Transverse colon (tissue), 4 donors: ENCODE data around the gene EPC2. TPM values are rescaled to one million over a fixed set of nuclear protein-coding genes. Genes with fewer than 3 reads are reported as not detected.
"Not testable (repeated sequence)": the region's sequence is repeated elsewhere in the genome, so short reads cannot be mapped to it uniquely, and the experiment has no call there.

ENCODE experiments used
- DNase-seq: peaks from one replicate; pipeline ENCODE4 v3.0.0-alpha.2; 2019
- H3K27ac ChIP-seq, 4 donors: fragments of 200-600 bp; sonication (generic); 2 replicates each; pipeline ENCODE4 v1.5.1; 2016 to 2018; ENCODE audit warnings: inconsistent platforms in 4 of 4
- H3K27me3 ChIP-seq: fragments of 200-600 bp; sonication (generic); 2 replicates; pipeline ENCODE4 v1.5.1; 2017; ENCODE audit warnings: inconsistent platforms
- H3K36me3 ChIP-seq, 4 donors: fragments of 200-600 bp; sonication (generic); 2 replicates each; pipeline ENCODE4 v1.5.1; 2017 to 2019; ENCODE audit warnings: inconsistent platforms in 4 of 4
- H3K4me1 ChIP-seq, 4 donors: fragments of 200-600 bp; sonication (generic); 2 replicates each; pipeline ENCODE4 v1.5.1; 2017 to 2020; ENCODE audit warnings: inconsistent platforms in 4 of 4
- H3K4me3 ChIP-seq, 4 donors: fragments of 200-600 bp; sonication (generic); 1 replicate in 1 of 4; 2 replicates in 3 of 4; pipeline versions ENCODE4 v1.5.1 to v1.6.1; 2017 to 2019; ENCODE audit warnings: inconsistent platforms in 4 of 4
- H3K9me3 ChIP-seq, 2 donors: fragments of 200-600 bp; sonication (generic); 2 replicates each; pipeline ENCODE4 v1.5.1; 2017 to 2019; ENCODE audit warnings: inconsistent platforms in 2 of 2
- CTCF ChIP-seq, 5 experiments: fragments of 200-600 bp in 3 of 5; fragments of 450-650 bp in 2 of 5; sonication (generic) in 3 of 5; IDR thresholded peaks; 1 replicate in 2 of 5; 2 replicates in 3 of 5; pipeline ENCODE4 v1.5.1; 2016 to 2017; ENCODE audit warnings: antibody characterized with exemption in 5 of 5, inconsistent platforms in 3 of 5, mild to moderate bottlenecking in 2 of 5, moderate library complexity in 1 of 5
- EP300 ChIP-seq: sonication (generic); formaldehyde crosslinking; IDR thresholded peaks from one replicate; pipeline ENCODE4 v1.6.1; 2017; ENCODE audit warnings: antibody characterized with exemption, low read depth
- POLR2A ChIP-seq: fragments of 450-650 bp; IDR thresholded peaks from one replicate; pipeline ENCODE4 v1.6.1; 2016; ENCODE audit warnings: antibody characterized with exemption, mild to moderate bottlenecking, moderate library complexity
- POLR2AphosphoS5 ChIP-seq, 3 donors: sonication (generic); formaldehyde crosslinking; IDR thresholded peaks; one replicate each; pipeline ENCODE4 v1.6.1; 2016; ENCODE audit warnings: antibody characterized with exemption in 3 of 3
- WGBS, 2 donors: methylation state at CpG; one replicate each; pipeline ENCODE4 v1.1.5; 2018; ENCODE audit warnings: low coverage in 1 of 2; 5-methylcytosine and 5-hydroxymethylcytosine counted together
- in situ Hi-C, 4 donors: fragments of 200-750 bp; cut with MboI; loops; one replicate each; pipeline versions ENCODE4 v1.15.0 to v1.15.1; 2017; ENCODE audit warnings: low sequenced_read_pairs in 3 of 4, low pct_ligation_motif_present in 1 of 4, low pct_unique_long_range_greater_than_20kb in 1 of 4
- intact Hi-C: fragments of 100-400 bp; cut with DNase I; formaldehyde crosslinking; loops from one replicate; pipeline ENCODE4 v1.15.1; 2023; ENCODE audit warnings: low total_unique reads
- total RNA-seq, 4 donors: library from RNA; depleted of rRNA; stranded (reverse); fragments of >200 nt; gene quantifications; one replicate each; pipeline ENCODE4 v1.1.0, GENCODE V29; 2016

Gene EPC2
- total RNA-seq, 4 donors from 2014 or later, result 18.3 to 40.4 (median 25.7) TPM

- WGBS, 2 donors, result 84 to 88% methylated on average over 6 of the region's 6 CpGs
- in situ Hi-C loops, result no loop called here
- TF ChIP-seq CTCF (IDR thresholded peaks at IDR 0.05) (no peak), EP300 (no peak), POLR2A (no peak), POLR2AphosphoS5 (IDR thresholded peaks at IDR 0.05) (no peak)
These were observed 9.9 kb downstream of the EPC2 start for GRCh38 chr2:148654435-148654834.

GRCh38 chr2:148656516-148656915 is 12.0 kb downstream of the EPC2 start:
- Histone ChIP-seq H3K4me3 (no peak overlapping the region), H3K27me3 (no peaks in the 10 kb centered on the region), H3K27ac (no peak overlapping the region), H3K4me1 (peaks cover 13 to 68% (median 17%) of the 10 kb centered on the region in 4 donors), H3K36me3 (no peaks in the 10 kb centered on the region), H3K9me3 (no peaks in the 10 kb centered on the region)
- in situ Hi-C loops (no loop called here), intact Hi-C loops (loop anchor here (5.0 kb wide), 1 partner anchor 936 kb away; no protein-coding TSS in a partner anchor)
- no peak for DNase-seq
- WGBS, 2 donors, result 78% methylated on average over 1 of the region's 1 CpG
- TF ChIP-seq POLR2A (no peak), EP300 (no peak), CTCF (IDR thresholded peaks at IDR 0.05) (no peak), POLR2AphosphoS5 (IDR thresholded peaks at IDR 0.05) (no peak)

More at GRCh38 chr2:148654435-148654834, 9.9 kb downstream of the EPC2 start:
- no peaks in the 10 kb centered on the region for H3K36me3 ChIP-seq
- no peaks in the 10 kb centered on the region for H3K27me3 ChIP-seq
- no peak overlapping the region for H3K4me3 ChIP-seq
- peaks cover 13 to 63% (median 15%) of the 10 kb centered on the region in 4 donors for H3K4me1 ChIP-seq
- DNase-seq, result no peak
- H3K27ac ChIP-seq, result no peak overlapping the region
- intact Hi-C loops, result no loop called here
- no peaks in the 10 kb centered on the region for H3K9me3 ChIP-seq

GRCh38 chr2:148658807-148659722 is 14.5 kb downstream of the EPC2 start:
- H3K36me3 ChIP-seq, result no peaks in the 10 kb centered on the region
- in situ Hi-C loops, result no loop called here
- H3K4me3 ChIP-seq, result no peak overlapping the region
- H3K27me3 ChIP-seq, result no peaks in the 10 kb centered on the region
- intact Hi-C loops, result loop anchor here (5.0 kb wide), 1 partner anchor 933 kb away; no protein-coding TSS in a partner anchor
- DNase-seq, result no peak
- H3K9me3 ChIP-seq, result no peaks in the 10 kb centered on the region
- H3K4me1 ChIP-seq, result peaks cover 7 to 47% (median 10%) of the 10 kb centered on the region in 4 donors
- TF ChIP-seq POLR2A (no peak), EP300 (no peak), CTCF (IDR thresholded peaks at IDR 0.05) (no peak)
- WGBS, 2 donors, result 8 to 42% methylated on average over 1 to 2 of the region's 2 CpGs
- H3K27ac ChIP-seq, result no peak overlapping the region

GRCh38 chr2:148660999-148661398 is 16.4 kb downstream of the EPC2 start:
- no peak for TF ChIP-seq CTCF (IDR thresholded peaks at IDR 0.05)
- no peak for TF ChIP-seq EP300
- no peak for TF ChIP-seq POLR2AphosphoS5 (IDR thresholded peaks at IDR 0.05)
- in situ Hi-C loops, result no loop called here
- H3K4me1 ChIP-seq, result peaks cover 5 to 44% (median 10%) of the 10 kb centered on the region in 4 donors
- no peak overlapping the region for H3K4me3 ChIP-seq
- no peaks in the 10 kb centered on the region for H3K36me3 ChIP-seq
- no peak overlapping the region for H3K27ac ChIP-seq
- no peaks in the 10 kb centered on the region for H3K9me3 ChIP-seq
- intact Hi-C loops, result no loop called here
- no peaks in the 10 kb centered on the region for H3K27me3 ChIP-seq
- DNase-seq, result no peak

GRCh38 chr2:148662332-148662731 is 17.8 kb downstream of the EPC2 start:
- H3K9me3 ChIP-seq, DNase-seq, intact Hi-C loops, H3K4me3 ChIP-seq, H3K27me3 ChIP-seq, H3K36me3 ChIP-seq, in situ Hi-C loops, H3K27ac ChIP-seq: not testable (repeated sequence)
- WGBS, 2 donors, result 95 to 96% methylated on average over 8 of the region's 8 CpGs
- H3K4me1 ChIP-seq, result peaks cover 4 to 51% (median 10%) of the 10 kb centered on the region in 4 donors
